Ectodermal cell (in vitro differentiated cells): ENCODE data around the gene CKMT1A.
"Not testable (repeated sequence)": the region's sequence is repeated elsewhere in the genome, so short reads cannot be mapped to it uniquely, and the experiment has no call there.

ENCODE experiments used
- H3K27ac ChIP-seq: 2 replicates; pipeline ENCODE4 v1.7.0; 2013; ENCODE audit warnings: mild to moderate bottlenecking, low read depth, low read length; ENCODE audit not compliant: insufficient read depth, poor library complexity, severe bottlenecking
- H3K27me3 ChIP-seq: 2 replicates; pipeline ENCODE4 v1.7.0; 2013; ENCODE audit warnings: mild to moderate bottlenecking, low read length; ENCODE audit not compliant: insufficient read depth, control insufficient read depth, poor library complexity, severe bottlenecking
- H3K36me3 ChIP-seq: one replicate; pipeline ENCODE4 v1.7.0; 2013; ENCODE audit warnings: low read length; ENCODE audit not compliant: control insufficient read depth, insufficient read depth
- H3K4me1 ChIP-seq: one replicate; pipeline ENCODE4 v1.7.0; 2013; ENCODE audit warnings: low read length; ENCODE audit not compliant: control insufficient read depth, insufficient read depth
- H3K4me3 ChIP-seq: 2 replicates; pipeline ENCODE4 v1.7.0; 2013; ENCODE audit warnings: low read depth, low read length, control low read depth; ENCODE audit not compliant: insufficient read depth
- H3K9me3 ChIP-seq: 2 replicates; pipeline ENCODE4 v1.7.0; 2013; ENCODE audit warnings: mild to moderate bottlenecking, low read length, moderate library complexity; ENCODE audit not compliant: control insufficient read depth
- WGBS, 2 experiments: methylation state at CpG; one replicate each; pipeline ENCODE4 v1.1.7; 2013; ENCODE audit warnings: missing lambda C conversion rate in 2 of 2; 5-methylcytosine and 5-hydroxymethylcytosine counted together

The CKMT1A gene

DNA sequence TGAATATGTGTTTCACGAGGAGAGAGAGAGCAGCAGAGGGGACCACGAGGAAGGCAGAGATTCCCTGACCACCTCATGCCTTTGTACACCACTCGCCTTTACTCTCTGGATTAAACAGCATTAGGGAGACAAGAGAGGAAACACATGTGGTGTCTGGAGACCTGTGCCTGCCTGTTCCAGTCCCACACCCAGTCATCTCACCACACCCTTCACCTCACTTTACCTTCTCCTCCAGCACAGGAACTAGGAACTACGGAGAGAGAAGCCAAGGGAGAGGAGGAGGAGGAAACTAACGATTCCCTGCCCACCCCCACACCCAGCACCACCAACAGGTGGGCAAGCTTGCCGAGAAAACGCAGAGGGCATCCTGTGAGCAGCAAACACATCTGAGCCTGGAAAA lies 980 bp upstream of the CKMT1A start:
- H3K4me1 ChIP-seq, H3K4me3 ChIP-seq: not testable (repeated sequence)
- WGBS, 2 experiments, result 42 to 46% methylated on average over 2 of the region's 7 CpGs

DNA sequence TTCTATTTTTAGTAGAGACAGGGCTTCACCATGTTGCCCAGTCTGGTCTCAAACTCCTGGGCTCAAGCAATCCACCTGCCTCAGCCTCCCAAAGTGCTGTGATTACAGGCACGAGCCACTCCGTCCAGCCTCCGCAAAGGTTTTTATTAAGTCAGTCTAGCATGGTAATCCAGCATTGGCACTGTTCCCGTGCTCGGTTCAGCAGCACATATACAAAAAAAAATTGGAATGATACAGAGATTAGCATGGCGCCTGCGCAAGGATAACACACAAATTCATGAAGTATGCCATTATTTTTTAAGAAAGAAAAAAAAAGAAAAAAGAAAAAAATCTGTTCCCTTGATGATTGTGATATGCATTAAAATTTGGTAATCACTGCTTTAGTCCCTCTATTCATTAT lies 8.5 kb downstream of the CKMT1A start:
- Histone ChIP-seq H3K4me3 (no peak overlapping the region), H3K9me3 (no peaks in the 10 kb centered on the region), H3K27ac (no peak overlapping the region), H3K27me3 (no peaks in the 10 kb centered on the region), H3K4me1 (no peaks in the 10 kb centered on the region), H3K36me3 (no peaks in the 10 kb centered on the region)
- 93 to 99% methylated on average over 5 to 7 of the region's 7 CpGs for WGBS, 2 experiments

More for the DNA sequence above, 980 bp upstream of the CKMT1A start:
- H3K27me3 ChIP-seq, H3K36me3 ChIP-seq, H3K27ac ChIP-seq, H3K9me3 ChIP-seq: not testable (repeated sequence)

DNA sequence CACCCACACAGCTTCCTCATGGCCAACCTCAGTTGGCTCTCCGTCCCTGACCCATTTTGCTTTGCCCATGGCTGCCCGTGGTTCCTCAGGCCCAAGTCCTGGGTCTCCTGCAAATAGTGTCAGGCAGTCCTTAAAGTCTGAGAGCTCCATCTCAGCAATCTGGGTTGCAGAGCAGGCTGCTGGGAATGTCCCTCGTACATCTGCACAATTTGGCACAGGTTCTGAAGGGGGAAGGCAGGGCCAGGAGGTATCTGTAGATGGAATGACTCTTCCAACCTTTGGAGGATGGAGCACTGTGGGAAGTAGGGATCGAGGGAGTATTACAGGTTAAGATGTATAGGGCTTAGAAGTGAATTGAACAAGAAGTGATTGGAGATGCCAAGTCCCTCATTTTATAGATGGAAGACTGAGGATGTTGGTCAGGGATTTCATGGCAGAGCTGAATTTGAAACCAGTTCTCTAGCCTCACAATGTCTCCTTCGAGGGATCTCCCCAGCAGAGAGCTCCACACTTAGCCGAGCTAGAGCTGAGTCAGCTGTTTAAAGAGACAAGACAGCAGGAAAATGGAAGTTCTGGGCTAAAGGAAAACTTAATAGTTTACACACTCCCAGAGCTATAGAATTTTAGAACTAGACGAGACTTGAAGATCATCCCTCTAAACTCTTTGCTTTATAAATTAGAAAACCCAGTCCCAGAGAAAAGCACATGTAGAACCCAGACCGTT lies 9.2 kb downstream of the CKMT1A start:
- Histone ChIP-seq H3K36me3 (no peaks in the 10 kb centered on the region), H3K27ac (no peak overlapping the region), H3K27me3 (no peaks in the 10 kb centered on the region), H3K4me1 (no peaks in the 10 kb centered on the region), H3K9me3 (no peaks in the 10 kb centered on the region), H3K4me3 (no peak overlapping the region)
- 93% methylated on average over 6 to 7 of the region's 8 CpGs for WGBS, 2 experiments

DNA sequence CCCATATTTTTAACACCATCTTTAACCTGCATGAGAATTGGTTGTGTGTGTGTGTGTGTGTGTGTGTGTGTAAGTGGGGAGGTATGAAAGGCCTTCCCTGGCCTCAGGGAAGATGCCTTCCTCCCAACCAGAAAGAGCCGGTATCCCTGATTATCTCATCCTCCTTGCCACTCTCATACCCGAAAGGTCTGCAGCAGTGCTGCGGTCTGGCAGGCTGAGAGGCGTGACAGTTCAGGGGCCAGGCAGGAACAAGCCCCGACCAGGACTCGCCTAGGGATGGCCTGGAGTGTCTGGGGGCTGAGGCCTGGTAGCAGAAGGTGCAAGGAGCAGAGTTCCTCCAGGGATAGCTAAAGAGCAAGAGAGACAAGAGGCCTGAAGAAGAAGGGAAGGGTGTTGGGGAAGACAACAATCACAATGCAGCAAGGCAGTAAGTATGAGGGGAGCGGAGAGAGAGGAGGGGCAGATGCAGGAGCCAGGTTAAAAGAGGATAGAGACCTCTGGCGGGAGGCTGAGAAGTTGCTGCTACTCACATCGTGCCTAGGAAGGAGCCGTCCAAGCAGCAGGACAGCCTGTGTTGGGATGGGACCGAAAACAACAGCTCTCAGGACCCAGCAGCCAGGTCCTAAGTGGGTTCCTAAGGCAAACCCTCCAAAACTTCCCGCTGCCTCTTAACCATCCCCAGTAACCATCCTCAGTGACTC lies 16.9 kb downstream of the CKMT1A start:
- not testable (repeated sequence) for H3K36me3 ChIP-seq, H3K4me3 ChIP-seq, H3K4me1 ChIP-seq, H3K27ac ChIP-seq, H3K9me3 ChIP-seq, H3K27me3 ChIP-seq
- 89% methylated on average over 1 of the region's 12 CpGs; no CpG with 5 or more reads in 1 of the 2 experiments for WGBS, 2 experiments

DNA sequence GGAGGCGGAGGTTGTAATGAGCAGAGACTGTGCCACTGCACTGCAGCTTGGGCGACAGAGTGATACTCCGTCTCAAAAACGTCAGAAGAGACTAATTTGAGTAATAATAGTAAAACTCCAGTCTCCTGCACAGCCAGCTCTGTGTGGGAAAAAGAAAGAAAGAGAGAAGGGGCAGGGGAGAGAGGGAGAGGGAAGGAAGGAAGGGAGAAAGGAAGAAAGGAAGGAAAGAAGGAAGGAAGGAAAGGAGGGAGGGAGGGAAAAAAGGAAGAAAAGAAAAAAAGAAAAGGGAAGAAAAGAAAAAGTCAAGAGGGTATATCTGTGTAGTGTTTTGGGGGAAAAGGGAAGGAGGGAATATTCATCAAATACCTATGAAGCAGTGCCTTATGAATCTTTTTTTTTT lies 29.5 kb downstream of the CKMT1A start:
- H3K9me3 ChIP-seq, result no peaks in the 10 kb centered on the region
- no peaks in the 10 kb centered on the region for H3K4me1 ChIP-seq
- H3K4me3 ChIP-seq, result no peak overlapping the region
- no peaks in the 10 kb centered on the region for H3K36me3 ChIP-seq
- H3K27ac ChIP-seq, result no peak overlapping the region
- no peaks in the 10 kb centered on the region for H3K27me3 ChIP-seq
- WGBS, 2 experiments, result 80 to 88% methylated on average over 4 of the region's 4 CpGs

DNA sequence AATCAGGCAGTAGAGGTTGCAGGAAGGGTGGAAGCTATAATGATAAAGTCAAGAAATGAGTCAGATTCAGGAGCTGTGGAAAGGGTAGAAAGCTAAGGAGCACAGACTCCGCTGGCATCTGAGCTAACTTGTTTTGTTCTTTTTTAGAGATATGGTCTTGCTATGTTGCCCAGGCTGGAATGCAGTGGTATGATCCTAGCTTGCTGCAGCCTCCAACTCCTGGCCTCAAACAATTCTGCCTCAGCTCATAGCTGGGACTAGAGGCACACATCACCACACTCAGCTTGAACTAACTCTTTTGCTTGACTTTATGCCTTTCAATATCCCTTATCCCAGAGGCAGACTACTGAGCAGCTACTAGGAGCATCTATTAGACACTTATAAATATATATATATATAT lies 32.6 kb downstream of the CKMT1A start:
- not testable (repeated sequence) for H3K4me1 ChIP-seq, H3K27me3 ChIP-seq, H3K9me3 ChIP-seq, H3K27ac ChIP-seq, H3K4me3 ChIP-seq, H3K36me3 ChIP-seq
- WGBS, 2 experiments, result 85 to 94% methylated on average over 1 of the region's 1 CpG

DNA sequence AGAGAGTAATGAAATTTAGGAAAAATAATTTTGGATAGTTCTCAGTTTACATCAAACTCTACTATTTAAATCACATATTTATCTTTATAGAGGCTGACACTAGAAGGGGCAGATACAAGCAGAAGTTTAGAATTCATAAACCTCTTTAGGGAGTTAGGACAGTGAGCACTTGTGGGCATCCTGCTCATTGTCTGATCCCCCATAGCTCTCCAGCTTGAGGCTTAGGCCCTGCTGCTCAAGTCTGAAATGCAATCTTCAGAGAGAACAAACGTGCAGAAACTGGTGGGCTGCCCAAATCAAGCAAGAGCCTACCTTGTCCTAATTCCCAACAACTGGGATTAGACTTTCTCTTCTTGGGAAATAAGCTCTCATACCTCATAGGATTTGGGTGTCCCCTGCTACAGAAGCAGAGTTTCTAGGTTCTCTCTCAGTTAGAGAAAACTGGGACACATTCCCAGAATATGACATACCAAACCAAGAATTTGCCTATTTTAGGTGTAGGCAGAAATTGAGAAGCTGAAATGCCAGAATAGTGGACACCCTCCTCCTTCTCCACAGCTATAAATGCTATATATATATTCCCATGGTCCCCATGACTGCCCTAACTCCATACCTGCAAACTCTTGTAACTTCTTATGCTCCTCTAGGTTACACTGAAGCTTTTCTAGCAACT lies 34.5 kb downstream of the CKMT1A start:
- H3K27me3 ChIP-seq, H3K36me3 ChIP-seq, H3K4me1 ChIP-seq, H3K27ac ChIP-seq, H3K4me3 ChIP-seq, H3K9me3 ChIP-seq: not testable (repeated sequence)
- WGBS, 2 experiments, result 57 to 93% methylated on average over 1 of the region's 1 CpG

DNA sequence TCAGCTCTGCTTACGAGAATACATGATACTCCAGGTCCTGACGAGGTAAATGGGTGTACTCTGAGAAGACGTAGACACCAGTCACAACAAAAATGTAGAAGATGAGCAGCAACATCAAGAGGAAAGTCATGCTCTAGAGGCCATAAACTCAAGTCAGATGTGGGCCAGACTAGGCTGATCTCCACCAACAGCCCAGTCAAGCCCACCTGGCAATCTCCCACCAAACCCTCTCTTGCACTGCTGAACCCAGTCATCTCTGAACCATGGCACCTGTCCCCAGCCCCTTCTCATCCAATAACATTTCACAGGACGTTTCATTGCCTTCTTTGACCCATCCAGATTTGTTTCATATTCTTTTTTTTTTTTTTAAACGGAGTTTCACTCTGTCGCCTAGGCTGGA lies 41.8 kb downstream of the CKMT1A start:
- Histone ChIP-seq H3K4me3 (no peak overlapping the region), H3K36me3 (no peaks in the 10 kb centered on the region), H3K9me3 (no peaks in the 10 kb centered on the region), H3K4me1 (no peaks in the 10 kb centered on the region), H3K27me3 (no peaks in the 10 kb centered on the region), H3K27ac (no peak overlapping the region)
- WGBS, 2 experiments, result 79 to 84% methylated on average over 6 of the region's 6 CpGs

DNA sequence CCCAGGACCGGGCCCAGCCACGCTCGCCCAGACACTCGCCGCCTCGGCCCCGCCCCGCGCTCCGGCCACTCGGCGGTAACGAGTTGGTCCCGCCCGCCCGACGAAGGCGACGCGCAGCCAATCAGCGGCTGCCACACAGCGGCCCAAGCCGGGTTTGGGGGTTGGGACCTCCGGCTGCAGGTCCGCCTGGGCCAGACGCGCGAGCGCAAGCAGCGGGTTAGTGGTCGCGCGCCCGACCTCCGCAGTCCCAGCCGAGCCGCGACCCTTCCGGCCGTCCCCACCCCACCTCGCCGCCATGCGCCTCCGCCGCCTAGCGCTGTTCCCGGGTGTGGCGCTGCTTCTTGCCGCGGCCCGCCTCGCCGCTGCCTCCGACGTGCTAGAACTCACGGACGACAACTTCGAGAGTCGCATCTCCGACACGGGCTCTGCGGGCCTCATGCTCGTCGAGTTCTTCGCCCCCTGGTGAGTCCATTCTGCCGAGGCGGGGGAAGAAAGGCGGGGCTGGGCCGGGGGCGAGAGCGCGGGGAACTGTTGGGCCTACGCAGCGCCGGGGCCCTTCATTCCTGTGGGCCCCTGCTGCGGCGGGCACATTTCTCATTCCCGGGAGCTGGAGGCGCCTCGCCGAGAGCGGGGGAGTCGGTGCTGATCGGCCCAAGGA lies 52.7 kb downstream of the CKMT1A start, which contains the start of gene PDIA3:
PDIA3 (plus strand) TSS at position 194 of the 658 bp plus-strand sequence; CDS start at position 296, 102 bp downstream.
- not testable (repeated sequence) for H3K27me3 ChIP-seq, H3K9me3 ChIP-seq, H3K4me1 ChIP-seq, H3K36me3 ChIP-seq
- WGBS, 2 experiments, result 0% methylated on average over 84 of the region's 84 CpGs
- Histone ChIP-seq H3K27ac (peak within 1 kb of the TSS; percentile 76), H3K4me3 (peak within 1 kb of the TSS; percentile 74)

DNA sequence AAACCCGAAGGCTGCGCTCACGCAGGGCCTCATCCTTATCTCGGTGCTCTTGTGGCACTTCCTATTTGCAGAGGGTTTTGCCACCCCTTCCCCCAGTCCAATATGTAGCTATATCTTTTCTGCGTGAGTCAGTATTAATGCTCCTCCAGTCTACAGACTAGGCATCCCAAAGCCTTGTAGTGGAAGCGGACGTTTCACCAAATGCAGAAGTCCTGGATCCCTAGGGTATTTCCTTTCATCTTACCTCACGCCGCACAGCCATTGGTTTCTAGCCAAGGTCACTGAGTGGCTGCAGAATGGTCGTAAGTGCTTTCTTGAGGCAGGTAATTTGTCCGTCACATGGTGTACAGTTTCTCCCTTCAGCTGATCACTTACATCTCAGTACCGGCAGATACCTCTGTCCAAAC lies 53.2 kb downstream of the CKMT1A start:
- peak overlapping the region; percentile 76 for H3K27ac ChIP-seq
- not testable (repeated sequence) for H3K9me3 ChIP-seq, H3K27me3 ChIP-seq, H3K4me1 ChIP-seq, H3K36me3 ChIP-seq
- WGBS, 2 experiments, result 0 to 1% methylated on average over 11 to 12 of the region's 12 CpGs
- H3K4me3 ChIP-seq, result peak overlapping the region; percentile 74
